Sigmoid colon (tissue), 4 donors: Measurements from ENCODE around the gene TMEM213.

Experiments used
- EP300 ChIP-seq, 4 donors: sonication (generic); formaldehyde crosslinking; IDR thresholded peaks; one replicate each; pipeline ENCODE4 v1.6.1; 2017; ENCODE audit warnings: antibody characterized with exemption in 4 of 4
- POLR2A ChIP-seq, 2 donors: fragments of 450-650 bp; IDR thresholded peaks; one replicate each; pipeline ENCODE4 v1.6.1; 2016; ENCODE audit warnings: antibody characterized with exemption in 2 of 2, mild to moderate bottlenecking in 2 of 2, moderate library complexity in 2 of 2
- POLR2AphosphoS5 ChIP-seq, 4 donors: sonication (generic); formaldehyde crosslinking; IDR thresholded peaks; one replicate each; pipeline ENCODE4 v1.6.1; 2017; ENCODE audit warnings: antibody characterized with exemption in 4 of 4
- TF ChIP-seq, protein P1 (sequence below), 4 experiments: fragments of 450-650 bp in 3 of 4; fragments of 200-600 bp in 1 of 4; IDR thresholded peaks; one replicate each; pipeline ENCODE4 v1.5.1; 2016 to 2019; ENCODE audit warnings: antibody characterized with exemption in 4 of 4, mild to moderate bottlenecking in 3 of 4, moderate library complexity in 2 of 4

GRCh38 chr7:138784692-138785091, 13.1 kb upstream of the TMEM213 start:
- TF ChIP-seq POLR2A (IDR thresholded peaks at IDR 0.05) = no peak
- TF ChIP-seq, protein P1, sequence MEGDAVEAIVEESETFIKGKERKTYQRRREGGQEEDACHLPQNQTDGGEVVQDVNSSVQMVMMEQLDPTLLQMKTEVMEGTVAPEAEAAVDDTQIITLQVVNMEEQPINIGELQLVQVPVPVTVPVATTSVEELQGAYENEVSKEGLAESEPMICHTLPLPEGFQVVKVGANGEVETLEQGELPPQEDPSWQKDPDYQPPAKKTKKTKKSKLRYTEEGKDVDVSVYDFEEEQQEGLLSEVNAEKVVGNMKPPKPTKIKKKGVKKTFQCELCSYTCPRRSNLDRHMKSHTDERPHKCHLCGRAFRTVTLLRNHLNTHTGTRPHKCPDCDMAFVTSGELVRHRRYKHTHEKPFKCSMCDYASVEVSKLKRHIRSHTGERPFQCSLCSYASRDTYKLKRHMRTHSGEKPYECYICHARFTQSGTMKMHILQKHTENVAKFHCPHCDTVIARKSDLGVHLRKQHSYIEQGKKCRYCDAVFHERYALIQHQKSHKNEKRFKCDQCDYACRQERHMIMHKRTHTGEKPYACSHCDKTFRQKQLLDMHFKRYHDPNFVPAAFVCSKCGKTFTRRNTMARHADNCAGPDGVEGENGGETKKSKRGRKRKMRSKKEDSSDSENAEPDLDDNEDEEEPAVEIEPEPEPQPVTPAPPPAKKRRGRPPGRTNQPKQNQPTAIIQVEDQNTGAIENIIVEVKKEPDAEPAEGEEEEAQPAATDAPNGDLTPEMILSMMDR (IDR thresholded peaks at IDR 0.05) = no peak
- TF ChIP-seq EP300 (IDR thresholded peaks at IDR 0.05) = no peak
- TF ChIP-seq POLR2AphosphoS5 (IDR thresholded peaks at IDR 0.05) = no peak
